Liver (tissue), 9 donors: Measurements from ENCODE around the gene HDAC5. TPM values are rescaled to one million over a fixed set of nuclear protein-coding genes. Genes with fewer than 3 reads are reported as not detected.

Source experiments
- DNase-seq: peaks from one replicate; pipeline ENCODE4 v3.0.0-alpha.2; 2017; ENCODE audit warnings: low spot score
- H3K27ac ChIP-seq, 2 donors: one replicate each; pipeline ENCODE4 v1.7.0; 2013; ENCODE audit warnings: inconsistent platforms in 2 of 2, low read length in 2 of 2, control low read depth in 1 of 2, low read depth in 1 of 2, mild to moderate bottlenecking in 1 of 2
- H3K27me3 ChIP-seq, 4 donors: one replicate each; pipeline versions ENCODE4 v1.6.1 to v1.7.0; 2013; ENCODE audit warnings: low read length in 3 of 4, inconsistent platforms in 1 of 4, mild to moderate bottlenecking in 1 of 4, moderate library complexity in 1 of 4; ENCODE audit not compliant: control insufficient read depth in 4 of 4, insufficient read depth in 4 of 4
- H3K36me3 ChIP-seq, 4 donors: one replicate each; pipeline versions ENCODE4 v1.6.1 to v1.7.0; 2013; ENCODE audit warnings: low read length in 3 of 4, mild to moderate bottlenecking in 3 of 4, low read depth in 1 of 4, moderate library complexity in 1 of 4; ENCODE audit not compliant: control insufficient read depth in 4 of 4, insufficient read depth in 3 of 4
- H3K4me1 ChIP-seq, 4 donors: one replicate each; pipeline versions ENCODE4 v1.6.1 to v1.7.0; 2013; ENCODE audit warnings: low read length in 3 of 4, mild to moderate bottlenecking in 3 of 4, moderate library complexity in 1 of 4; ENCODE audit not compliant: control insufficient read depth in 4 of 4, insufficient read depth in 4 of 4
- H3K4me3 ChIP-seq, 3 donors: one replicate each; pipeline versions ENCODE4 v1.6.1 to v1.7.0; 2013; ENCODE audit warnings: low read length in 3 of 3, control low read depth in 1 of 3, low read depth in 1 of 3, mild to moderate bottlenecking in 1 of 3
- H3K9ac ChIP-seq, 2 donors: one replicate each; pipeline ENCODE4 v1.7.0; 2013; ENCODE audit warnings: low read length in 2 of 2, mild to moderate bottlenecking in 2 of 2, moderate library complexity in 2 of 2, control low read depth in 1 of 2, low read depth in 1 of 2
- H3K9me3 ChIP-seq, 4 donors: one replicate each; pipeline versions ENCODE4 v1.6.1 to v1.7.0; 2013; ENCODE audit warnings: low read length in 3 of 4; ENCODE audit not compliant: control insufficient read depth in 4 of 4
- EGR1 ChIP-seq, 2 donors: IDR thresholded peaks; 2 replicates each; pipeline ENCODE4 v1.6.1; 2016 to 2018; ENCODE audit warnings: antibody characterized with exemption in 2 of 2, low read depth in 2 of 2
- FOXA1 ChIP-seq: IDR thresholded peaks from 2 replicates; pipeline ENCODE4 v1.6.1; 2016; ENCODE audit warnings: antibody characterized with exemption
- FOXA2 ChIP-seq: IDR thresholded peaks from 2 replicates; pipeline ENCODE4 v1.6.1; 2016; ENCODE audit warnings: antibody characterized with exemption
- GABPA ChIP-seq, 2 donors: IDR thresholded peaks in 1 of 2; conservative IDR thresholded peaks in 1 of 2; 2 replicates each; pipeline ENCODE4 v1.6.1; 2016; ENCODE audit warnings: antibody characterized with exemption in 2 of 2, mild to moderate bottlenecking in 1 of 2, moderate library complexity in 1 of 2
- HNF4A ChIP-seq, 2 donors: conservative IDR thresholded peaks; 2 replicates each; pipeline ENCODE4 v1.6.1; 2016; ENCODE audit warnings: antibody characterized with exemption in 2 of 2, mild to moderate bottlenecking in 2 of 2
- HNF4G ChIP-seq: IDR thresholded peaks from 2 replicates; pipeline ENCODE4 v1.6.1; 2016; ENCODE audit warnings: antibody characterized with exemption
- MAX ChIP-seq: IDR thresholded peaks from 2 replicates; pipeline ENCODE4 v1.6.1; 2016; ENCODE audit warnings: antibody characterized with exemption
- NR2F2 ChIP-seq: IDR thresholded peaks from 2 replicates; pipeline ENCODE4 v1.6.1; 2016; ENCODE audit warnings: antibody characterized with exemption
- RAD21 ChIP-seq, 2 donors: IDR thresholded peaks; 2 replicates each; pipeline ENCODE4 v1.6.1; 2016; ENCODE audit warnings: antibody characterized with exemption in 2 of 2, mild to moderate bottlenecking in 2 of 2
- REST ChIP-seq: IDR thresholded peaks from 2 replicates; pipeline ENCODE4 v1.6.1; 2016; ENCODE audit warnings: antibody characterized with exemption, mild to moderate bottlenecking
- RXRA ChIP-seq, 2 donors: IDR thresholded peaks; 2 replicates each; pipeline ENCODE4 v1.6.1; 2017 to 2018; ENCODE audit warnings: antibody characterized with exemption in 2 of 2, mild to moderate bottlenecking in 1 of 2
- SP1 ChIP-seq: IDR thresholded peaks from 2 replicates; pipeline ENCODE4 v1.6.1; 2018; ENCODE audit warnings: antibody characterized with exemption, mild to moderate bottlenecking
- TAF1 ChIP-seq: conservative IDR thresholded peaks from 2 replicates; pipeline ENCODE4 v1.6.1; 2016; ENCODE audit warnings: antibody characterized with exemption, mild to moderate bottlenecking
- YY1 ChIP-seq: IDR thresholded peaks from 2 replicates; pipeline ENCODE4 v1.6.1; 2016; ENCODE audit warnings: antibody characterized with exemption, mild to moderate bottlenecking
- WGBS: extraction: QIAGEN DNeasy Blood & Tissue Kit; methylation state at CpG from one replicate; pipeline ENCODE4 v1.1.7; 2013; 5-methylcytosine and 5-hydroxymethylcytosine counted together
- polyA plus RNA-seq, 2 donors: library from polyadenylated mRNA; stranded (reverse) in 1 of 2; unstranded in 1 of 2; fragments of 200-250 nt in 1 of 2; fragments of >200 nt in 1 of 2; fragmentation: Nextera tagmentation in 1 of 2; extraction: Ambion mirVana in 1 of 2; gene quantifications; one replicate each; pipeline versions ENCODE4 v1.2.1 to v1.2.3, GENCODE V29; 2013 to 2015
- total RNA-seq, 2 donors: library from RNA; depleted of rRNA; stranded (reverse); fragments of >200 nt; gene quantifications; one replicate each; pipeline ENCODE4 v1.2.3, GENCODE V29; 2014
- TF ChIP-seq, protein P1 (sequence below): IDR thresholded peaks from 2 replicates; pipeline ENCODE4 v1.6.1; 2016; ENCODE audit warnings: antibody characterized with exemption
- TF ChIP-seq, protein P2 (sequence below): IDR thresholded peaks from 2 replicates; pipeline ENCODE4 v1.6.1; 2016; ENCODE audit warnings: antibody characterized with exemption
- TF ChIP-seq, protein P3 (sequence below): fragments of 150-350 bp; IDR thresholded peaks from 2 replicates; pipeline ENCODE4 v1.5.1; 2017; ENCODE audit warnings: improper control_type of control experiment, low read depth, low read length; ENCODE audit not compliant: missing input control
- donor health status: healthy.
- donor health status: healthy.
- donor health status: healthy.
- donor health status: healthy.
- donor health status: healthy.

Gene HDAC5
- total and polyA plus RNA-seq, 4 donors: 5.8 to 20.3 (median 14.4) TPM

DNA sequence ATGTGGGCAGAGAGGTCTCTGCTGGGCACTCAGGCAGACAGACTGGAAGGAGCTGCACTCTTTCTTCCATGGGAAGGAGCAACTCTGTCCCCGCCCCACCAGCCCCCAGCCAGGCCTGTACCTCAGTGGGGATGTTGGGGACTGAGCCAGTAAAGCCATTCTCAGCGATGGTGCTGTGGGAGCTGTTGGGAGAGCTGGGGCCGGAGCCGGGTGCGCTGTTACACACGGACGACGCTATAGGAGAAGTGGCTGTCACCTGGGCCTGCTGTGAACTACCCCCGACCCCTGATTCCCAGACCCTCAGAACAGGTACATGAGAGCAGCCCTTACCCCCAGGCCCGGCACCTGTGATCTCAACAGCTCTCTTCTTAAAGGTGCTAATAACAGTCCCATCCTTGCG lies 31.4 kb downstream of the HDAC5 start:
- no peaks in the 10 kb centered on the region for H3K9me3 ChIP-seq
- H3K27ac ChIP-seq: no peak overlapping the region
- H3K4me3 ChIP-seq: no peak overlapping the region
- no peak for TF ChIP-seq FOXA2
- TF ChIP-seq, protein P1, sequence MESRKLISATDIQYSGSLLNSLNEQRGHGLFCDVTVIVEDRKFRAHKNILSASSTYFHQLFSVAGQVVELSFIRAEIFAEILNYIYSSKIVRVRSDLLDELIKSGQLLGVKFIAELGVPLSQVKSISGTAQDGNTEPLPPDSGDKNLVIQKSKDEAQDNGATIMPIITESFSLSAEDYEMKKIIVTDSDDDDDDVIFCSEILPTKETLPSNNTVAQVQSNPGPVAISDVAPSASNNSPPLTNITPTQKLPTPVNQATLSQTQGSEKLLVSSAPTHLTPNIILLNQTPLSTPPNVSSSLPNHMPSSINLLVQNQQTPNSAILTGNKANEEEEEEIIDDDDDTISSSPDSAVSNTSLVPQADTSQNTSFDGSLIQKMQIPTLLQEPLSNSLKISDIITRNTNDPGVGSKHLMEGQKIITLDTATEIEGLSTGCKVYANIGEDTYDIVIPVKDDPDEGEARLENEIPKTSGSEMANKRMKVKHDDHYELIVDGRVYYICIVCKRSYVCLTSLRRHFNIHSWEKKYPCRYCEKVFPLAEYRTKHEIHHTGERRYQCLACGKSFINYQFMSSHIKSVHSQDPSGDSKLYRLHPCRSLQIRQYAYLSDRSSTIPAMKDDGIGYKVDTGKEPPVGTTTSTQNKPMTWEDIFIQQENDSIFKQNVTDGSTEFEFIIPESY: no peak
- TF ChIP-seq TAF1: no peak
- no peak for TF ChIP-seq YY1
- TF ChIP-seq NR2F2: no peak
- TF ChIP-seq GABPA (IDR thresholded peaks at IDR 0.05 in 1 of 2, conservative IDR thresholded peaks at IDR 0.05 in 1 of 2): no peak
- TF ChIP-seq FOXA1: no peak
- TF ChIP-seq RAD21 (IDR thresholded peaks at IDR 0.05): no peak
- no peak for TF ChIP-seq MAX
- TF ChIP-seq EGR1 (IDR thresholded peaks at IDR 0.05; ENCODE audit: low read depth in 2 of 2): no peak
- TF ChIP-seq, protein P2, sequence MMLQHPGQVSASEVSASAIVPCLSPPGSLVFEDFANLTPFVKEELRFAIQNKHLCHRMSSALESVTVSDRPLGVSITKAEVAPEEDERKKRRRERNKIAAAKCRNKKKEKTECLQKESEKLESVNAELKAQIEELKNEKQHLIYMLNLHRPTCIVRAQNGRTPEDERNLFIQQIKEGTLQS: no peak
- TF ChIP-seq HNF4G: no peak
- no peak for TF ChIP-seq HNF4A (conservative IDR thresholded peaks at IDR 0.05)
- no peak for TF ChIP-seq REST
- TF ChIP-seq SP1: no peak
- no peak for TF ChIP-seq RXRA (IDR thresholded peaks at IDR 0.05)
- TF ChIP-seq, protein P3, sequence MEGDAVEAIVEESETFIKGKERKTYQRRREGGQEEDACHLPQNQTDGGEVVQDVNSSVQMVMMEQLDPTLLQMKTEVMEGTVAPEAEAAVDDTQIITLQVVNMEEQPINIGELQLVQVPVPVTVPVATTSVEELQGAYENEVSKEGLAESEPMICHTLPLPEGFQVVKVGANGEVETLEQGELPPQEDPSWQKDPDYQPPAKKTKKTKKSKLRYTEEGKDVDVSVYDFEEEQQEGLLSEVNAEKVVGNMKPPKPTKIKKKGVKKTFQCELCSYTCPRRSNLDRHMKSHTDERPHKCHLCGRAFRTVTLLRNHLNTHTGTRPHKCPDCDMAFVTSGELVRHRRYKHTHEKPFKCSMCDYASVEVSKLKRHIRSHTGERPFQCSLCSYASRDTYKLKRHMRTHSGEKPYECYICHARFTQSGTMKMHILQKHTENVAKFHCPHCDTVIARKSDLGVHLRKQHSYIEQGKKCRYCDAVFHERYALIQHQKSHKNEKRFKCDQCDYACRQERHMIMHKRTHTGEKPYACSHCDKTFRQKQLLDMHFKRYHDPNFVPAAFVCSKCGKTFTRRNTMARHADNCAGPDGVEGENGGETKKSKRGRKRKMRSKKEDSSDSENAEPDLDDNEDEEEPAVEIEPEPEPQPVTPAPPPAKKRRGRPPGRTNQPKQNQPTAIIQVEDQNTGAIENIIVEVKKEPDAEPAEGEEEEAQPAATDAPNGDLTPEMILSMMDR: no peak
- WGBS: 96% methylated on average over 11 of the region's 11 CpGs
- H3K36me3 ChIP-seq: peaks cover 13 to 29% (median 18%) of the 10 kb centered on the region in 4 donors
- no peak for DNase-seq
- H3K4me1 ChIP-seq: peaks cover 3 to 21% (median 13%) of the 10 kb centered on the region in 4 donors
- H3K27me3 ChIP-seq: no peaks in the 10 kb centered on the region
- H3K9ac ChIP-seq: no peak overlapping the region
